ENCODE measurements around the gene PSMC6.

Gene PSMC6

DNA sequence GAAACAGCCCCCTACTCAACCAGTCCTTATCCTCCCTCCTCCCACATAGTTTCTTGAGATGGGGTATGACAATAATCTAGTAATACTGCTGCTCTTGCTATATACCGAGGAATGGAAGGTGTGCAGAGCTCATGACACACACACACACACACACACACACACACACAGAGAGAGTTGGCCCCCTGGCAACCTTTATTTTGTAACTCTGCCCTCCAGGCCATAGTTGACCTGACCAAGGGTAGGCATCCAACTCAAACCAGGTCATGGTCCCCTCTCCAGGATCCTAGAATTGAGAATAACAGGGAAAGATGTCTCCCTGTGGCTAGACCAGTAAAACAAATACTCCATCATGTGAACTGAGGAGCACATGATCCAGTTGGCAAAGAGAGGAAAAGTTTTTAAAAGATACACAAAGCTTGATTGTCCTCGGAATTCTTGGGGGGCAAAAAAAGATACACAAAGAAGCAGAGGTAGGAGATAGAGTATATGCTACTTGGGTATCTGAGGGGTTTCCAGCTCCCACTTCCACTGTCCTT lies 22.9 kb upstream of the PSMC6 start:
- no peak overlapping the region for H3K4me3 ChIP-seq (ENCODE audit: low read depth, low read length)
- TF ChIP-seq, protein P1, sequence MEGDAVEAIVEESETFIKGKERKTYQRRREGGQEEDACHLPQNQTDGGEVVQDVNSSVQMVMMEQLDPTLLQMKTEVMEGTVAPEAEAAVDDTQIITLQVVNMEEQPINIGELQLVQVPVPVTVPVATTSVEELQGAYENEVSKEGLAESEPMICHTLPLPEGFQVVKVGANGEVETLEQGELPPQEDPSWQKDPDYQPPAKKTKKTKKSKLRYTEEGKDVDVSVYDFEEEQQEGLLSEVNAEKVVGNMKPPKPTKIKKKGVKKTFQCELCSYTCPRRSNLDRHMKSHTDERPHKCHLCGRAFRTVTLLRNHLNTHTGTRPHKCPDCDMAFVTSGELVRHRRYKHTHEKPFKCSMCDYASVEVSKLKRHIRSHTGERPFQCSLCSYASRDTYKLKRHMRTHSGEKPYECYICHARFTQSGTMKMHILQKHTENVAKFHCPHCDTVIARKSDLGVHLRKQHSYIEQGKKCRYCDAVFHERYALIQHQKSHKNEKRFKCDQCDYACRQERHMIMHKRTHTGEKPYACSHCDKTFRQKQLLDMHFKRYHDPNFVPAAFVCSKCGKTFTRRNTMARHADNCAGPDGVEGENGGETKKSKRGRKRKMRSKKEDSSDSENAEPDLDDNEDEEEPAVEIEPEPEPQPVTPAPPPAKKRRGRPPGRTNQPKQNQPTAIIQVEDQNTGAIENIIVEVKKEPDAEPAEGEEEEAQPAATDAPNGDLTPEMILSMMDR (IDR thresholded peaks at IDR 0.05; ENCODE audit: low read depth, low read length, missing control alignments): no peak
- DNase-seq (ENCODE audit: low read depth): no peak

DNA sequence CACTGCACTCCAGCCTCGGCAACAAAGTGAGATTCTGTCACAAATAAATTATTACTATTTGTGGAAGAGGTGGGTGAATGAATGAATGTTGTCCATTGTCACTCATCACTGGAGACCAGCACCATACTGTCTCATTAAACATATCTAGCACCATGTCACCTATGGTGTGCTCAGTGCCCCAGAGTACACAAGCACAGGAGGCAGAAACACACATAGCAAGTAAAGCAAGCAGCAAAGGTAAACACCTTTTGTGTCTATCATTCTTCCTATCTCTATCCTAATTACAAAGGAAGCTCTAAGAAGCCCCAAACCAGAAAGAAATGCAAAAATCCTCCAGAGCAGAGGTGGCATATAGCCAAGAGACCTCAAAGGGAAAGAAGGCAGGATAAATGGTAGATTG lies 20.8 kb upstream of the PSMC6 start:
- DNase-seq (ENCODE audit: low read depth): no peak
- TF ChIP-seq, protein P1 (IDR thresholded peaks at IDR 0.05; ENCODE audit: low read depth, low read length, missing control alignments): no peak
- no peak overlapping the region for H3K4me3 ChIP-seq (ENCODE audit: low read depth, low read length)

DNA sequence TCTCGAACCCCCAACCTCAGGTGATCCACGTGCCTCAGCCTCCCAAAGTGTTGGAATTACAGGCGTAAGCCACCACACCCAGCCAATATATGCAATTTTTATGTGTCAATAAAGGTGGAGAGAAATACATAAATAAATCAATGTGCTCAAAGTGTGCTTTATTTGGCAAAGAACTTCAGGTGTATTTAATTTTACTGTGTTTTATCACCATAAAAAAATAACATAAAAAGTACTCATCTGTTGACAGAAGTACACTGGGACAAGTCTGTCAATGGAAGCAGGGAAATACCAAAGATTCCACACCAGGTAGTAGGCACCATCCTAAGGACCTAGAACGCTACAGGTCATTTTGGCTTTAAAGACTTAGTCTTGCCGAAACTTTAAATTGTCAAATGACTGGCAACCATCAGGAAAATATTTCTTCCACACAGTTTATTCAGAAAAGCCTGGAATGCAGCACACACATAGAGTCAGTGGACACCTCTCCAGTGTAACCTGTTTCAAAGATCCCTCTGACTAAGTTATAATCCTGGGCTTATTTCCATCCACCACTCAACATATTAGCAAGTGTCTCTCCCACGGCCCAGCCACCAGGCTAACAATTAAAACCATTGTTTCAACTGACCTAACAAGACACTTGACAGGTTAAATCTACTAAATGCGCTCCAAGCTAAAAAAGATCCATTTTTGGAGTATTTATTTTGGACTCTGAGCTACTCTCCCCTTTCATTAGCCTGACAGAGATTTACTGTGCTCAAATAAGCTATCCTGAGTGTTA lies 15.8 kb upstream of the PSMC6 start:
- no peak overlapping the region for H3K4me3 ChIP-seq (ENCODE audit: low read depth, low read length)
- DNase-seq (ENCODE audit: low read depth): no peak
- TF ChIP-seq, protein P1 (IDR thresholded peaks at IDR 0.05; ENCODE audit: low read depth, low read length, missing control alignments): no peak

DNA sequence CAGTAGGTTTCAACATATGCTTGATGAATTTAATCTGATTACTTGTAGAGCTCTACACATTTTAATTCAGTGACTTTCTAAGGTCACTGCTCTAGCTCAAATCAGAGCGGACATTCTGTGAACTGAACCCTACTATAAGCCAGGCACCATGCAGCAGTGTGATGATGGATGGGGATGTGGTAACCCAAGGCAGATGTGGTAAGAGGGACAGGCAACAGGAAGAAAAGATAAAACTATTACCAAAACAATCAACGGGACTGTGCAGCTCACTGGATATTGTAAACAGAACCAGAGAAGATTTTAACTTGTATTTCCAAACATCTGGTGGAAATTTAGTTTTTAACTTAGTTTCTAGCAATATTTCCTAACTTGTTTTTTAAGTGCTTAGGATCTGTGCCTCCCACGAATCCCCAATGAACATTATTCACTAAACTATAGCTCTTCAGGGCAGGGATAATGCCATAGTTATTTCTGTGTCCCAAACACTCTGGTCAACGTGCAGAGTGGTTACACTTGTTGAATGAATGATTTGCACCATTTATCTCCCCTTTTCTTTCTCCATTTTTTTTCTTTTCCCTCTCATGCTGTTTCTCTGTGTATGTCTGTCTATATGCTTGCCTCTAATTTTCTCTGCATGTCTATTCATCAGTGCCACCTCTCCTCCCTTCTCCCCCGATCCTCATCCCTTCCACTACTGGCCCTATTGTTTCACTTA lies 14.6 kb upstream of the PSMC6 start:
- H3K4me3 ChIP-seq (ENCODE audit: low read depth, low read length): no peak overlapping the region
- TF ChIP-seq, protein P1 (IDR thresholded peaks at IDR 0.05; ENCODE audit: low read depth, low read length, missing control alignments): no peak
- no peak for DNase-seq (ENCODE audit: low read depth)

DNA sequence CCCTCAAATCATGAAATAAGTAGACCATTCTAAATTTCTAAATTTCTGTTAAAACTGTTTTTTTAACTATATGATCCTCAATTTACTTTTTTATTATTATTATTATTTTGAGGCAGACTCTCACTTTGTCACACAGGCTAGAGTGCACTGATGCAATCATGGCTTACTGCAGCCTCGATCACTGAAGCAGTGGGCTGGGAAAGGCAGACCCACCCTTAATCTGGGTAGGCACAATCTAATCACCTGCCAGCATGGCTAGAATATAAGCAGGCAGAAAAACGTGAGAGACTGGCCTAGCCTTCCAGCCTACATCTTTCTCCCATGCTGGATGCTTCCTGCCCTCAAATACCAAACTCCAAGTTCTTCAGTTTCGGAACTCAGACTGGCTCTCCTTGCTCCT lies 14.0 kb upstream of the PSMC6 start:
- TF ChIP-seq, protein P1 (IDR thresholded peaks at IDR 0.05; ENCODE audit: low read depth, low read length, missing control alignments): no peak
- no peak overlapping the region; the same call in 1 of the 2 replicates for H3K4me3 ChIP-seq (ENCODE audit: low read depth, low read length)
- DNase-seq (ENCODE audit: low read depth): no peak

DNA sequence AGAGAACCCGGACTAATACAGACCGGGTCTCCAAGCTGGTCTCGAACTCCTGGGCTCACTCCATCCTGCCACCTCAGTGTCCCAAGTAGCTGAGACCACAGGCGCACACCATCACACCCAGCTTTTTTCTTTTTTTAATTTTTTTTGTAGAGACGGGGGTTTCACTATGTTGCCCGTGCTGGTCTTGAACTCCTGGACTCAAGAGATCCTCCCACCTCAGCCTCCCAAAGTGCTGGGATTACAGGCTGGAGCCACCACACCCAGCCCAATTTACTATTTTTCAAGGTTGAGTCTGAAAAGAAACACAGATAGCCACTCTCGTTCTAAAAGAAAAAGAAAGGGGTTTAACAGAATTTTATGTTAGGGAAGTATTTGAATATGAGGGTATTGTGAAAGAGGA lies 13.5 kb upstream of the PSMC6 start:
- H3K4me3 ChIP-seq (ENCODE audit: low read depth, low read length): peak overlapping the region; percentile 7; the same call in 1 of the 2 replicates
- TF ChIP-seq, protein P1 (IDR thresholded peaks at IDR 0.05; ENCODE audit: low read depth, low read length, missing control alignments): no peak
- DNase-seq (ENCODE audit: low read depth): no peak
